H9 (cell line): ENCODE data around the gene PCSK6. TPM values are rescaled to one million over a fixed set of nuclear protein-coding genes. Genes with fewer than 3 reads are reported as not detected.

Experiments used
- DNase-seq: peaks from one replicate; pipeline ENCODE4 v3.0.0-alpha.2; 2017
- H2AFZ ChIP-seq: one replicate; pipeline ENCODE4 v1.6.1; 2013; ENCODE audit warnings: mild to moderate bottlenecking, low read length, control low read depth, moderate library complexity
- H2AK5ac ChIP-seq: 2 replicates; pipeline ENCODE4 v1.6.1; 2013; ENCODE audit warnings: low read length, control low read depth, mixed read lengths; ENCODE audit not compliant: insufficient read length
- H2BK120ac ChIP-seq: one replicate; pipeline ENCODE4 v1.6.1; 2013; ENCODE audit warnings: low read depth, mild to moderate bottlenecking, low read length, control low read depth, inconsistent platforms; ENCODE audit not compliant: poor library complexity, severe bottlenecking
- H2BK12ac ChIP-seq: 2 replicates; pipeline ENCODE4 v1.6.1; 2013; ENCODE audit warnings: low read length, control low read depth, mixed read lengths, low read depth; ENCODE audit not compliant: insufficient read length
- H2BK15ac ChIP-seq: 2 replicates; pipeline ENCODE4 v1.6.1; 2013; ENCODE audit warnings: low read depth, low read length, control low read depth
- H2BK20ac ChIP-seq: one replicate; pipeline ENCODE4 v1.6.1; 2013; ENCODE audit warnings: low read depth, mild to moderate bottlenecking, low read length, control low read depth, inconsistent platforms; ENCODE audit not compliant: poor library complexity, severe bottlenecking
- H2BK5ac ChIP-seq: 2 replicates; pipeline ENCODE4 v1.6.1; 2013; ENCODE audit warnings: low read length, control low read depth, mixed read lengths; ENCODE audit not compliant: insufficient read length
- H3K14ac ChIP-seq: 2 replicates; pipeline ENCODE4 v1.6.1; 2013; ENCODE audit warnings: low read length, control low read depth; ENCODE audit not compliant: insufficient read depth
- H3K18ac ChIP-seq: 2 replicates; pipeline ENCODE4 v1.6.1; 2013; ENCODE audit warnings: low read depth, mild to moderate bottlenecking, mixed read lengths, low read length, control low read depth; ENCODE audit not compliant: insufficient read length
- H3K23ac ChIP-seq: 2 replicates; pipeline ENCODE4 v1.6.1; 2013; ENCODE audit warnings: low read length, control low read depth, mixed read lengths, low read depth; ENCODE audit not compliant: insufficient read length
- H3K23me2 ChIP-seq: 2 replicates; pipeline ENCODE4 v1.6.1; 2013; ENCODE audit warnings: low read depth, mild to moderate bottlenecking, mixed read lengths, low read length, control low read depth; ENCODE audit not compliant: insufficient read length, poor library complexity, severe bottlenecking
- H3K27ac ChIP-seq: 2 replicates; pipeline ENCODE4 v1.5.1; 2013; ENCODE audit warnings: low read length, control low read depth, mixed read lengths, low read depth; ENCODE audit not compliant: insufficient read length
- H3K27me3 ChIP-seq: 2 replicates; pipeline ENCODE4 v1.6.1; 2013; ENCODE audit warnings: low read length, control low read depth, inconsistent platforms; ENCODE audit not compliant: insufficient read depth
- H3K4ac ChIP-seq: 2 replicates; pipeline ENCODE4 v1.6.1; 2013; ENCODE audit warnings: low read depth, mild to moderate bottlenecking, control low read depth, inconsistent platforms, low read length, moderate library complexity
- H3K4me1 ChIP-seq: 2 replicates; pipeline ENCODE4 v1.6.1; 2013; ENCODE audit warnings: low read length, control low read depth, inconsistent platforms; ENCODE audit not compliant: insufficient read depth
- H3K4me2 ChIP-seq: 2 replicates; pipeline ENCODE4 v1.6.1; 2013; ENCODE audit warnings: low read length, control low read depth, mixed read lengths; ENCODE audit not compliant: insufficient read length, insufficient read depth
- H3K56ac ChIP-seq: 2 replicates; pipeline ENCODE4 v1.6.1; 2013; ENCODE audit warnings: low read depth, mild to moderate bottlenecking, mixed read lengths, low read length, control low read depth; ENCODE audit not compliant: insufficient read length
- H3K79me1 ChIP-seq: 2 replicates; pipeline ENCODE4 v1.6.1; 2013; ENCODE audit warnings: low read depth, mild to moderate bottlenecking, moderate library complexity, low read length, control low read depth, inconsistent platforms; ENCODE audit not compliant: insufficient read depth, poor library complexity, severe bottlenecking
- H3K79me2 ChIP-seq: 2 replicates; pipeline ENCODE4 v1.6.1; 2013; ENCODE audit warnings: low read length, control low read depth, inconsistent platforms; ENCODE audit not compliant: insufficient read depth
- H3K9ac ChIP-seq: 2 replicates; pipeline ENCODE4 v1.6.1; 2013; ENCODE audit warnings: low read length, control low read depth, mixed read lengths; ENCODE audit not compliant: insufficient read length; ENCODE audit errors: extremely low read depth
- H3K9me3 ChIP-seq: one replicate; pipeline ENCODE4 v1.6.1; 2013; ENCODE audit warnings: low read depth, low read length, inconsistent platforms; ENCODE audit not compliant: control insufficient read depth
- H3T11ph ChIP-seq: one replicate; pipeline ENCODE4 v1.6.1; 2013; ENCODE audit warnings: mild to moderate bottlenecking, low read length, control low read depth, inconsistent platforms
- H4K20me1 ChIP-seq: one replicate; pipeline ENCODE4 v1.6.1; 2013; ENCODE audit not compliant: control insufficient read depth, insufficient read length, insufficient read depth
- H4K5ac ChIP-seq: 2 replicates; pipeline ENCODE4 v1.6.1; 2013; ENCODE audit warnings: low read depth, mild to moderate bottlenecking, mixed read lengths, low read length, control low read depth; ENCODE audit not compliant: insufficient read length
- H4K8ac ChIP-seq: replicated peaks from 2 replicates; pipeline ENCODE4 v1.6.1; 2013; ENCODE audit warnings: low read length, control low read depth, mixed read lengths, low read depth; ENCODE audit not compliant: insufficient read length
- H4K91ac ChIP-seq: 2 replicates; pipeline ENCODE4 v1.6.1; 2013; ENCODE audit warnings: low read depth, mild to moderate bottlenecking, moderate library complexity, mixed read lengths, low read length, control low read depth; ENCODE audit not compliant: insufficient read length
- H3K27ac Mint-ChIP-seq, 3 experiments: 2 replicates in 2 of 3; 3 replicates in 1 of 3; pipeline ENCODE4 v1.8.0; 2020 to 2021; ENCODE audit warnings: mixed read lengths in 3 of 3, mild to moderate bottlenecking in 1 of 3, moderate library complexity in 1 of 3
- H3K27me3 Mint-ChIP-seq: 2 replicates; pipeline ENCODE4 v1.8.0; 2021; ENCODE audit warnings: low read depth, mild to moderate bottlenecking, moderate library complexity, mixed read lengths
- H3K36me3 Mint-ChIP-seq, 3 experiments: 2 replicates in 2 of 3; 3 replicates in 1 of 3; pipeline ENCODE4 v1.8.0; 2020 to 2021; ENCODE audit warnings: low read depth in 3 of 3, mixed read lengths in 3 of 3; ENCODE audit not compliant: insufficient read depth in 1 of 3
- H3K4me1 Mint-ChIP-seq, 2 experiments: 2 replicates each; pipeline ENCODE4 v1.8.0; 2020; ENCODE audit warnings: mixed read lengths in 2 of 2
- H3K4me3 Mint-ChIP-seq, 2 experiments: 2 replicates in 1 of 2; 3 replicates in 1 of 2; pipeline ENCODE4 v1.8.0; 2020 to 2021; ENCODE audit warnings: mild to moderate bottlenecking in 2 of 2, mixed read lengths in 2 of 2, moderate library complexity in 1 of 2
- H3K9me3 Mint-ChIP-seq, 2 experiments: 2 replicates in 1 of 2; 3 replicates in 1 of 2; pipeline ENCODE4 v1.8.0; 2020; ENCODE audit warnings: mild to moderate bottlenecking in 2 of 2, mixed read lengths in 2 of 2, moderate library complexity in 1 of 2
- WGBS: extraction: QIAGEN DNeasy Blood & Tissue Kit; methylation state at CpG from one replicate; pipeline ENCODE4 v1.1.7; 2013; ENCODE audit warnings: missing lambda C conversion rate, low lambda C conversion rate, mixed read lengths; ENCODE audit not compliant: insufficient read length; ENCODE audit errors: extremely low coverage; 5-methylcytosine and 5-hydroxymethylcytosine counted together
- total RNA-seq: library from RNA; stranded (reverse); gene quantifications from 2 replicates; pipeline ENCODE4 v1.2.1, GENCODE V29; 2021
- TF ChIP-seq, protein P1 (sequence below): fragments of 200-600 bp; sonication (generic); conservative IDR thresholded peaks from 3 replicates; pipeline ENCODE4 v1.8.0; 2021; ENCODE audit warnings: antibody characterized with exemption, mild to moderate bottlenecking

PCSK6 gene
- total RNA-seq, 1 experiment from 2014 or later, result 4.0 TPM

DNA sequence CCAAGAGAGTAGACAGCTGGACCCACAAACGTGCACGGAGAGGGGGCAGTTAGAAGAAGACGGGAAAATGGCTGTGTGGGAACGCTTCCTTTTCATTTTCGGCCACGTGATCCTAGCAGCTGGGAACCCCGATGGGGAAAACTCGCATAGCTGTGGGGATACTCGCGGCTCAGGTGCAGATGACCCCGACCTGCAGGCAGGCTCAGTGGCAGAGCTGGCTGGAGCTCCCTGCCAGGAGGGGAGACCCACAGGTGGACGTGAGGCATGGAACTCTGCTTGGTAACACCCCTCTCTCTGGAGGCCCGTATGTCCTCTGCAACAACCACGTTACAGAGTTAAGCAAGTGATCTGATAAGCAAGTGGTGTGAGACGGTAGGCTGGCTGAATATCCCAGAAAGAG is 109.9 kb downstream of the PCSK6 start:
- no peaks in the 10 kb centered on the region for H3K79me2 ChIP-seq
- no peak for DNase-seq
- Mint-ChIP-seq H3K36me3 (no peaks in the 10 kb centered on the region), H3K27me3 (no peaks in the 10 kb centered on the region), H3K9me3 (no peaks in the 10 kb centered on the region), H3K4me1 (peaks cover 3 to 6% of the 10 kb centered on the region in 2 experiments; a peak in 3 of 4 replicates), H3K27ac (no peak overlapping the region; a peak in 1 of 7 replicates), H3K4me3 (no peak overlapping the region)
- H3K4me2 ChIP-seq, result no peak overlapping the region
- H4K8ac ChIP-seq, result no peak overlapping the region
- H2BK20ac ChIP-seq, result no peak overlapping the region
- H3K23ac ChIP-seq, result no peak overlapping the region
- TF ChIP-seq, protein P1, sequence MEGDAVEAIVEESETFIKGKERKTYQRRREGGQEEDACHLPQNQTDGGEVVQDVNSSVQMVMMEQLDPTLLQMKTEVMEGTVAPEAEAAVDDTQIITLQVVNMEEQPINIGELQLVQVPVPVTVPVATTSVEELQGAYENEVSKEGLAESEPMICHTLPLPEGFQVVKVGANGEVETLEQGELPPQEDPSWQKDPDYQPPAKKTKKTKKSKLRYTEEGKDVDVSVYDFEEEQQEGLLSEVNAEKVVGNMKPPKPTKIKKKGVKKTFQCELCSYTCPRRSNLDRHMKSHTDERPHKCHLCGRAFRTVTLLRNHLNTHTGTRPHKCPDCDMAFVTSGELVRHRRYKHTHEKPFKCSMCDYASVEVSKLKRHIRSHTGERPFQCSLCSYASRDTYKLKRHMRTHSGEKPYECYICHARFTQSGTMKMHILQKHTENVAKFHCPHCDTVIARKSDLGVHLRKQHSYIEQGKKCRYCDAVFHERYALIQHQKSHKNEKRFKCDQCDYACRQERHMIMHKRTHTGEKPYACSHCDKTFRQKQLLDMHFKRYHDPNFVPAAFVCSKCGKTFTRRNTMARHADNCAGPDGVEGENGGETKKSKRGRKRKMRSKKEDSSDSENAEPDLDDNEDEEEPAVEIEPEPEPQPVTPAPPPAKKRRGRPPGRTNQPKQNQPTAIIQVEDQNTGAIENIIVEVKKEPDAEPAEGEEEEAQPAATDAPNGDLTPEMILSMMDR, result no peak
- no peak overlapping the region for H2BK12ac ChIP-seq
- H3K27ac ChIP-seq, result no peak overlapping the region
- no peak overlapping the region for H3K18ac ChIP-seq
- H3K23me2 ChIP-seq, result no peaks in the 10 kb centered on the region
- no peaks in the 10 kb centered on the region for H3K4me1 ChIP-seq
- H4K20me1 ChIP-seq, result no peaks in the 10 kb centered on the region
- H2BK15ac ChIP-seq, result no peak overlapping the region
- H3T11ph ChIP-seq, result no peak overlapping the region
- H2BK5ac ChIP-seq, result no peak overlapping the region
- no peaks in the 10 kb centered on the region for H3K79me1 ChIP-seq
- no peak overlapping the region for H3K9ac ChIP-seq
- H3K9me3 ChIP-seq, result no peaks in the 10 kb centered on the region
- no peak overlapping the region for H3K14ac ChIP-seq
- H3K27me3 ChIP-seq, result no peaks in the 10 kb centered on the region
- no peak overlapping the region for H3K4ac ChIP-seq
- no peak overlapping the region for H2AK5ac ChIP-seq
- H2AFZ ChIP-seq, result no peak overlapping the region
- no peak overlapping the region for H4K91ac ChIP-seq
- H2BK120ac ChIP-seq, result no peak overlapping the region
- H4K5ac ChIP-seq, result no peak overlapping the region
- no peak overlapping the region for H3K56ac ChIP-seq
- WGBS, result no CpG with 5 or more reads among the region's 15 CpGs
